ENCODE measurements around the gene UAP1. TPM values are rescaled to one million over a fixed set of nuclear protein-coding genes. Genes with fewer than 3 reads are reported as not detected.
"Not testable (repeated sequence)": the region's sequence is repeated elsewhere in the genome, so short reads cannot be mapped to it uniquely, and the experiment has no call there.

The UAP1 gene
- total RNA-seq, 1 donor from 2014 or later: 132 TPM

DNA sequence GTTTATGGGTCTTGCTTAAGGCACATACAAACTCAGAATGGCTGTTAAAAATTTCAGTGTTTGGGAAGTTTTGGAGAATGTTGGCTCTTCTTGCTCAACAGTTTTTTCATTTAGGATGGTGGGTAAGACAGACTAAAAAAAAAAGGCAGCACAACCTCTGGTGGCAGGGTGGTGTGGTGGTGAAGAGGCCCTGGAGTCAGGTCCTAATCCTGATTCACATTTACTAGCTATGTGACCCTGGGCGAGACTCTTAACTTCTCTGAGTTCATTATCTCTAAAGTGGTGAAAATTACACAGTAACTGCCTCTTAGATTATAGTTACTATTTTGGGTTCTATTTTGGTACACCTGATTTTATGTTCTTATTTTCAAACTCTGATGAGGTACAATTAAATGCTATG is 11.6 kb downstream of the UAP1 start:
- DNase-seq (ENCODE audit: low read depth) (no peak), FAIRE-seq (no peak)
- H3K27me3 ChIP-seq (ENCODE audit: control insufficient read depth, insufficient read depth, low read length): no peaks in the 10 kb centered on the region
- peaks cover 1% of the 10 kb centered on the region for H3K36me3 ChIP-seq (ENCODE audit: control insufficient read depth, insufficient read depth, low read length)
- no peak overlapping the region for H3K4me3 ChIP-seq (ENCODE audit: low read depth, low read length)
- TF ChIP-seq, protein P1, sequence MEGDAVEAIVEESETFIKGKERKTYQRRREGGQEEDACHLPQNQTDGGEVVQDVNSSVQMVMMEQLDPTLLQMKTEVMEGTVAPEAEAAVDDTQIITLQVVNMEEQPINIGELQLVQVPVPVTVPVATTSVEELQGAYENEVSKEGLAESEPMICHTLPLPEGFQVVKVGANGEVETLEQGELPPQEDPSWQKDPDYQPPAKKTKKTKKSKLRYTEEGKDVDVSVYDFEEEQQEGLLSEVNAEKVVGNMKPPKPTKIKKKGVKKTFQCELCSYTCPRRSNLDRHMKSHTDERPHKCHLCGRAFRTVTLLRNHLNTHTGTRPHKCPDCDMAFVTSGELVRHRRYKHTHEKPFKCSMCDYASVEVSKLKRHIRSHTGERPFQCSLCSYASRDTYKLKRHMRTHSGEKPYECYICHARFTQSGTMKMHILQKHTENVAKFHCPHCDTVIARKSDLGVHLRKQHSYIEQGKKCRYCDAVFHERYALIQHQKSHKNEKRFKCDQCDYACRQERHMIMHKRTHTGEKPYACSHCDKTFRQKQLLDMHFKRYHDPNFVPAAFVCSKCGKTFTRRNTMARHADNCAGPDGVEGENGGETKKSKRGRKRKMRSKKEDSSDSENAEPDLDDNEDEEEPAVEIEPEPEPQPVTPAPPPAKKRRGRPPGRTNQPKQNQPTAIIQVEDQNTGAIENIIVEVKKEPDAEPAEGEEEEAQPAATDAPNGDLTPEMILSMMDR (IDR thresholded peaks at IDR 0.05; ENCODE audit: insufficient read depth, low read length, severe bottlenecking): no peak

GRCh38 chr1:162578071-162578700 is 16.7 kb downstream of the UAP1 start:
- H3K36me3 ChIP-seq (ENCODE audit: control insufficient read depth, insufficient read depth, low read length): peaks cover 4% of the 10 kb centered on the region
- no peak for FAIRE-seq

DNA sequence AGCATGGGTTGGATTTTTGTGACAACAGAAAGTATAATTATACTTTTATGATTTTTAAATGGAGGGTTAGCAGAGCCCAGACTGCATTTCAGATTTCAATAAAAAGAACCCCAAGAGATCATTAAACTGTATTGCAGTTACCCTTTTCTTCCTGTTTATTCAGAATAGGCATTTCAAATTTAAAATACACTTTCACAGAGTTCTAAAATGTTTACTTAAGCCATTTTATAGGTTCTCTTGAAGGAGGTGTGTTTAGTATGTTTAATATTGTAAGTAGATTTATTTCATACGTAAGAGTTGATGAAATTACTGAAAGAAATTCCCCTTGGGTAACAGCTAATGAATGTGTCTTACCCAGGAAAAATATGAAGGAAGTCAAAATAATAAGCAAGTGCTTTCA is 17.4 kb downstream of the UAP1 start:
- TF ChIP-seq, protein P1 (IDR thresholded peaks at IDR 0.05; ENCODE audit: insufficient read depth, low read length, severe bottlenecking): no peak
- Histone ChIP-seq H3K4me3 (ENCODE audit: low read depth, low read length) (no peak overlapping the region), H3K27me3 (ENCODE audit: control insufficient read depth, insufficient read depth, low read length) (no peaks in the 10 kb centered on the region), H3K36me3 (ENCODE audit: control insufficient read depth, insufficient read depth, low read length) (peaks cover 4% of the 10 kb centered on the region)
- no peak for FAIRE-seq
- no peak for DNase-seq (ENCODE audit: low read depth)

More at GRCh38 chr1:162578071-162578700, 16.7 kb downstream of the UAP1 start:
- no peak for DNase-seq (ENCODE audit: low read depth)
- H3K27me3 ChIP-seq (ENCODE audit: control insufficient read depth, insufficient read depth, low read length): no peaks in the 10 kb centered on the region
- no peak overlapping the region for H3K4me3 ChIP-seq (ENCODE audit: low read depth, low read length)
- TF ChIP-seq, protein P1 (IDR thresholded peaks at IDR 0.05; ENCODE audit: insufficient read depth, low read length, severe bottlenecking): no peak

GRCh38 chr1:162580308-162580707 is 18.8 kb downstream of the UAP1 start:
- Histone ChIP-seq H3K4me3 (ENCODE audit: low read depth, low read length) (no peak overlapping the region), H3K27me3 (ENCODE audit: control insufficient read depth, insufficient read depth, low read length) (no peaks in the 10 kb centered on the region), H3K36me3 (ENCODE audit: control insufficient read depth, insufficient read depth, low read length) (peaks cover 4% of the 10 kb centered on the region)
- no peak for FAIRE-seq
- TF ChIP-seq, protein P1 (IDR thresholded peaks at IDR 0.05; ENCODE audit: insufficient read depth, low read length, severe bottlenecking): no peak
- DNase-seq (ENCODE audit: low read depth): no peak

DNA sequence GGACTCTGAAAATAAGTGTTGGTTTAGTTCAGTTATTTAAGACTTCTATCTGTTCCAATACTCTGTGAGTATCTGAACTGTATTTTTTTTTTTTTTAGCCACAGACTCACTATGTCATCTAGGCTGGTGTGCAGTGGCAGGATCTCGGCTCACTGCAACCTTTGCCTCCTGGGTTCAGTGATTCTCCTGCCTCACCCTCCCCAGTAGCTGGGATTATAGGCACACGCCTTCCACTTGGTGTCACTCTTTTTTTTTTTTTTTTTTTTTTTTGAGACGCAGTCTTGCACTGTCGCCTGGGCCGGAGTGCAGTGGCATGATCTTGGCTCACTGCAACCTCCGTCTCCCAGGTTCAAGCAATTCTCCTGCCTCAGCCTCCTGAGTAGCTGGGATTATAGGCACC is 21.4 kb downstream of the UAP1 start:
- H3K36me3 ChIP-seq (ENCODE audit: control insufficient read depth, insufficient read depth, low read length): not testable (repeated sequence)

DNA sequence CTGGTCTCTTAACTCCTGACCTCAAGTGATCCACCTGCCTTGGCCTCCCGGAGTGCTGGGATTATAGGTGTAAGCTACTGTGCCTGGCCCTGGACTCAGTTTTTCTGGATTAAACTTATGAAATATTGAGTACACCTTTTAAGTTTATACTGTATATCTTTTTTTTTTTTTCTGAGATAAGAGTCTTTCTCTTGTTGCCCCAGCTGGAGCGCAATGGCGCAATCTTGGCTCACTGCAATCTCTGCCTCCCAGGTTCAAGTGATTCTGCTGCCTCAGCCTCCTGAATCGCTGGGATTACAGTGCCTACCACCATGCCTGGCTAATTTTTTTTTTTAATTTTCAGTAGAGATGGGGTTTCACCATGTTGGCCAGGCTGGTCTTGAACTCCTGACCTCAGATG is 23.6 kb downstream of the UAP1 start:
- FAIRE-seq; DNase-seq (ENCODE audit: low read depth); H3K36me3 ChIP-seq (ENCODE audit: control insufficient read depth, insufficient read depth, low read length); H3K4me3 ChIP-seq (ENCODE audit: low read depth, low read length); H3K27me3 ChIP-seq (ENCODE audit: control insufficient read depth, insufficient read depth, low read length): not testable (repeated sequence)

More for the DNA sequence above, 21.4 kb downstream of the UAP1 start:
- not testable (repeated sequence) for H3K27me3 ChIP-seq (ENCODE audit: control insufficient read depth, insufficient read depth, low read length); FAIRE-seq; DNase-seq (ENCODE audit: low read depth); H3K4me3 ChIP-seq (ENCODE audit: low read depth, low read length)

DNA sequence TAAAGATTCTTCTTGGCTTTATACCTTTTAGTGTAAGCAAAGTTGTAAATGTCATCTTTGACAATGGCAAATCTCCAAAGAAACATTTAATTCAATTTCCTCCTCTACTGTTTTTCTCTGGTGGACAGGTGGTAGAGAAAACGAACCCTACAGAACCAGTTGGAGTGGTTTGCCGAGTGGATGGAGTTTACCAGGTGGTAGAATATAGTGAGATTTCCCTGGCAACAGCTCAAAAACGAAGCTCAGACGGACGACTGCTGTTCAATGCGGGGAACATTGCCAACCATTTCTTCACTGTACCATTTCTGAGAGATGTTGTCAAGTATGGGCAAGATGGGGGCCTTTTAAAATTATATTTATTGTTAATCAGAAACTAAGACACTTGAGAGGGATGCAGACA is 25.8 kb downstream of the UAP1 start:
- Histone ChIP-seq H3K36me3 (ENCODE audit: control insufficient read depth, insufficient read depth, low read length) (peaks cover 6% of the 10 kb centered on the region), H3K27me3 (ENCODE audit: control insufficient read depth, insufficient read depth, low read length) (no peaks in the 10 kb centered on the region), H3K4me3 (ENCODE audit: low read depth, low read length) (no peak overlapping the region)
- DNase-seq (ENCODE audit: low read depth) (no peak), FAIRE-seq (no peak)
- TF ChIP-seq, protein P1 (IDR thresholded peaks at IDR 0.05; ENCODE audit: insufficient read depth, low read length, severe bottlenecking): no peak
